Measurements from ENCODE around the gene KRT24. TPM values are rescaled to one million over a fixed set of nuclear protein-coding genes. Genes with fewer than 3 reads are reported as not detected.

The KRT24 gene
- total and polyA plus RNA-seq, 2 donors (not counting 1 experiment from before 2014, with no cell fraction given), result not detected

- Histone ChIP-seq H3K4me1 (ENCODE audit: control insufficient read depth, extremely low read depth, insufficient read depth, low read length) (no peaks in the 10 kb centered on the region), H3K36me3 (ENCODE audit: control insufficient read depth, insufficient read depth, low read length) (no peaks in the 10 kb centered on the region), H2AFZ (ENCODE audit: low read length) (no peak overlapping the region), H3K27me3 (ENCODE audit: control insufficient read depth, insufficient read depth, low read length) (peaks cover 4% of the 10 kb centered on the region), H4K20me1 (ENCODE audit: control insufficient read depth, extremely low read depth, insufficient read depth, low read length) (no peaks in the 10 kb centered on the region), H3K79me2 (ENCODE audit: control insufficient read depth, insufficient read depth, low read length) (no peaks in the 10 kb centered on the region), H3K27ac (ENCODE audit: insufficient read depth, low read length) (no peak overlapping the region), H3K4me2 (ENCODE audit: extremely low read depth, insufficient read depth, low read length) (no peak overlapping the region), H3K9me3 (ENCODE audit: control insufficient read depth, insufficient read depth, low read depth, low read length) (no peaks in the 10 kb centered on the region), H3K9ac (ENCODE audit: insufficient read depth, low read length) (no peak overlapping the region), H3K4me3 (replicated peaks in 1 of 4; ENCODE audit: control extremely low read depth in 1 of 4, insufficient read depth in 1 of 4, low read depth in 3 of 4, low read length in 4 of 4) (no peak overlapping the region)
- no peak for TF ChIP-seq EZH2 (IDR thresholded peaks at IDR 0.05; ENCODE audit: low read length, missing control alignments)
- no peak for TF ChIP-seq CTCF (conservative IDR thresholded peaks at IDR 0.05 in 1 of 2, IDR thresholded peaks at IDR 0.05 in 1 of 2; ENCODE audit: low read depth in 1 of 2, low read length in 2 of 2)
- DNase-seq (ENCODE audit: low read depth in 2 of 2), result no peak
These were observed 35.0 kb upstream of the KRT24 start for GRCh38 chr17:40738553-40738952.

- Histone ChIP-seq H3K79me2 (ENCODE audit: control insufficient read depth, insufficient read depth, low read length) (no peaks in the 10 kb centered on the region), H4K20me1 (ENCODE audit: control insufficient read depth, extremely low read depth, insufficient read depth, low read length) (no peaks in the 10 kb centered on the region), H2AFZ (ENCODE audit: low read length) (no peak overlapping the region), H3K9ac (ENCODE audit: insufficient read depth, low read length) (no peak overlapping the region), H3K27ac (ENCODE audit: insufficient read depth, low read length) (no peak overlapping the region), H3K9me3 (ENCODE audit: control insufficient read depth, insufficient read depth, low read depth, low read length) (no peaks in the 10 kb centered on the region), H3K4me3 (replicated peaks in 1 of 4; ENCODE audit: control extremely low read depth in 1 of 4, insufficient read depth in 1 of 4, low read depth in 3 of 4, low read length in 4 of 4) (no peak overlapping the region), H3K27me3 (ENCODE audit: control insufficient read depth, insufficient read depth, low read length) (peaks cover 4% of the 10 kb centered on the region), H3K4me2 (ENCODE audit: extremely low read depth, insufficient read depth, low read length) (no peak overlapping the region), H3K36me3 (ENCODE audit: control insufficient read depth, insufficient read depth, low read length) (no peaks in the 10 kb centered on the region), H3K4me1 (ENCODE audit: control insufficient read depth, extremely low read depth, insufficient read depth, low read length) (no peaks in the 10 kb centered on the region)
- DNase-seq (ENCODE audit: low read depth in 2 of 2), result no peak
- TF ChIP-seq CTCF (conservative IDR thresholded peaks at IDR 0.05 in 1 of 2, IDR thresholded peaks at IDR 0.05 in 1 of 2; ENCODE audit: low read depth in 1 of 2, low read length in 2 of 2) (no peak), EZH2 (IDR thresholded peaks at IDR 0.05; ENCODE audit: low read length, missing control alignments) (no peak)
These were observed 31.5 kb upstream of the KRT24 start for GRCh38 chr17:40735016-40735415.

GRCh38 chr17:40734018-40734417 is 30.5 kb upstream of the KRT24 start:
- TF ChIP-seq EZH2 (IDR thresholded peaks at IDR 0.05; ENCODE audit: low read length, missing control alignments), result no peak
- TF ChIP-seq CTCF (conservative IDR thresholded peaks at IDR 0.05 in 1 of 2, IDR thresholded peaks at IDR 0.05 in 1 of 2; ENCODE audit: low read depth in 1 of 2, low read length in 2 of 2), result no peak
- Histone ChIP-seq H3K4me2 (ENCODE audit: extremely low read depth, insufficient read depth, low read length) (no peak overlapping the region), H4K20me1 (ENCODE audit: control insufficient read depth, extremely low read depth, insufficient read depth, low read length) (no peaks in the 10 kb centered on the region), H3K27ac (ENCODE audit: insufficient read depth, low read length) (no peak overlapping the region), H3K4me3 (replicated peaks in 1 of 4; ENCODE audit: control extremely low read depth in 1 of 4, insufficient read depth in 1 of 4, low read depth in 3 of 4, low read length in 4 of 4) (no peak overlapping the region), H3K4me1 (ENCODE audit: control insufficient read depth, extremely low read depth, insufficient read depth, low read length) (no peaks in the 10 kb centered on the region), H3K36me3 (ENCODE audit: control insufficient read depth, insufficient read depth, low read length) (no peaks in the 10 kb centered on the region), H3K9ac (ENCODE audit: insufficient read depth, low read length) (no peak overlapping the region), H2AFZ (ENCODE audit: low read length) (no peak overlapping the region), H3K9me3 (ENCODE audit: control insufficient read depth, insufficient read depth, low read depth, low read length) (no peaks in the 10 kb centered on the region), H3K79me2 (ENCODE audit: control insufficient read depth, insufficient read depth, low read length) (no peaks in the 10 kb centered on the region), H3K27me3 (ENCODE audit: control insufficient read depth, insufficient read depth, low read length) (peaks cover 4% of the 10 kb centered on the region)
- no peak for DNase-seq (ENCODE audit: low read depth in 2 of 2)

Measured in fibroblast of lung (primary cell).